Activated CD4-positive, alpha-beta T cell treated with anti-CD3 and anti-CD28 coated beads, Interleukin-2, amount 50 U/mL, for 16 hours (primary cell): Measurements from ENCODE around the gene PPM1L.

Source experiments
- DNase-seq: peaks from one replicate; pipeline ENCODE4 v3.0.0-alpha.2; 2020

The PPM1L gene

GRCh38 chr3:160810362-160811236, 54.6 kb downstream of the PPM1L start:
- DNase-seq, result no peak

DNA sequence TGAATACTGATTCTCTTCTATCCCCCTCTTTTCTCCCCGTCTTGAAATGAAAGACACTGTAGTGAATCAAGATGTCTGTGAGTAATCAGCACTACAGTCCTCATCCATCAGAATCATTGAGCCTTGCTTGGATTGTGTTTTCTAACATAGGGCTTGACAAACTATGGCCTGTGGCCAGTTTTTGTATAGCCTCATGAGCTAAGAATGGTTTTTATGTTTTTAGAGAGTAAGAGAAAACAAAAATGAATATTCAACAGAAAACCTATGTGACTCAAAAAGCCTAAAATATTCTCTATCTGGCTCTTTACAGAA, 55.2 kb downstream of the PPM1L start:
- no peak for DNase-seq

GRCh38 chr3:160812304-160812703, 56.3 kb downstream of the PPM1L start:
- DNase-seq, result peak; percentile 2

- no peak for DNase-seq
These were observed 59.2 kb downstream of the PPM1L start for GRCh38 chr3:160815280-160815679.

GRCh38 chr3:160820022-160820421, 64.0 kb downstream of the PPM1L start:
- no peak for DNase-seq

GRCh38 chr3:160820430-160820829, 64.4 kb downstream of the PPM1L start:
- no peak for DNase-seq

GRCh38 chr3:160822936-160823335, 66.9 kb downstream of the PPM1L start:
- no peak for DNase-seq

GRCh38 chr3:160825311-160825800, 69.3 kb downstream of the PPM1L start:
- no peak for DNase-seq

GRCh38 chr3:160826408-160826807, 70.4 kb downstream of the PPM1L start:
- DNase-seq, result no peak

- DNase-seq, result no peak
These were observed 71.0 kb downstream of the PPM1L start for GRCh38 chr3:160826991-160827390.

GRCh38 chr3:160827516-160827915, 71.5 kb downstream of the PPM1L start:
- no peak for DNase-seq

DNA sequence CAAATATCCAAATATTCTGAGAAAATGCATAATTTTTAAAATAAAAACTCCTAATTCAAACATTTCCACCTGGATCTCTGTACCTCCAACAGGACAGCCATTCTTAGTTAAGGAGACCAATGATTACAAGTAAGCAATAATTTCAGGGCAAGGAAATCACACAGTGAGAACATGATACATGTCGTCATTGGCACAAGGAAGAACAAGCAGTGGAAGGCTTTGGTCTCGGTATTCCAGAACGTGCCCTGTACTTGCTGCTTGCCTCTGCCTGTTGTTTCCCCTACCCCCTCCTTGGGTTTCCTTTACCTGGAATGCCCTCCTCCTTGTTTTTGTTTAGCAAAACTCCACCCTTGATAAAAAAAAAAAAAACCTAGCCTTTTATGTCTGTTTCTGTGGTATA, 72.8 kb downstream of the PPM1L start:
- DNase-seq, result no peak

DNA sequence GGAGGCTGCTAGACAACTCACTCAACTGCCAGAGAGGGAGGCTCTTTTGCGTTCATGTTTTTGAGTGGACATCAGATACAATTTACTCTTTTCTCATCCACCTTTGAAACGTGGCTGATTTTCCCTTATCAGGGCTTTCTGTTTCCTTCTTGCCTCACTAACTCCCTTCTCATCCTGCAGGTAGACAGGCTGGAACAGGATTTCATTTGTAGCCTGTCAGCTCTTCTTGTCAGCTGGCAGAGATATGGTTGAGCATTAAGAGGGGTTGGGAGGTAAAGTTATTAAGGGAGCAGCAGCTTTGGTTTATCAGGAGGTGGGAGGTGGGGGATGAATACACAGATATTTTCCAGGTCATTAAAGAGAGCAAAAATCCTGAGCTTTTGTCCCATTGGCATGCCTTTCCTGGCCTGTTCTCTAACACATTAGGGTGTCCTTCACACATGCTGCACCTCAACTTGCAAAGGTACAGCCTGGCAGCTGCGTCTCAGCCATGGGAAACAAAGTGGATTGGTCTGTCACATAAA, 73.5 kb downstream of the PPM1L start:
- DNase-seq, result no peak

DNA sequence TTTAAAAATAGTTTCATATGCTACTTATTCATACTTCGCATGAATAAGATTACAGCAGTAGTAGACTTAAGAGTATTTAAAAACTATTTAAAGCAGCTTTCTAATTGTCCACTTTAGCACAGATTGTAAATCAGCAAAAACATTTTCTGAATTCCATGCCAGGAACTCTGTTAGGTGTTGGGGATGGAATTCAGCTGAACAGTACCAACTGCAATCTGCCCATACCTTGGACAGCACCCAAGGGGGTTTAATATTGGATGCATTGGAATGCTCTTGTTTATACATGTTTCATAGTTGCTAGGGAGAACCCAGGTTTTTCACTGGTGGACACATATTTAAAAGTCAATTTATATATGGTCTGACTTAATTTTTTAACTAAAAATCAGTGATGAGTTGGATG, 74.8 kb downstream of the PPM1L start:
- DNase-seq, result no peak

DNA sequence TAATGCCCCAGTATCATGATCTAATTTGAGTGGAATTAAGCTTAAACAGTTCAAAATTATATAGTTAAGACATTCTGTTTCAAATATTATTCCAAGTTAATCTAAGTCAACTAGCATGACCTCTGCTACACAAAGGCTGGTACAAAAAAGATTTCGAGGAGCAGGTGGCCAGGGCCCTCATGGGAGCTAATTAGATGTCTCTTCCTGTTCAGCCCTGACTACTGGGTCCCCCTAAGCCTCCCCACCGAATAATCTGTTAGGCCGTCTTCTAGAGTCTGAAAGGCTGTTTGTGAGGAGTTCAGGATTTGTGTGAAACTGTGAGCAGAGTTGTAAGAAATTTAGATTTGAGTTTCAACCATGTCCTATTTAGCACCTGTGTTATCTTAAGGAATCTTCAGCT, 75.4 kb downstream of the PPM1L start:
- DNase-seq, result no peak

DNA sequence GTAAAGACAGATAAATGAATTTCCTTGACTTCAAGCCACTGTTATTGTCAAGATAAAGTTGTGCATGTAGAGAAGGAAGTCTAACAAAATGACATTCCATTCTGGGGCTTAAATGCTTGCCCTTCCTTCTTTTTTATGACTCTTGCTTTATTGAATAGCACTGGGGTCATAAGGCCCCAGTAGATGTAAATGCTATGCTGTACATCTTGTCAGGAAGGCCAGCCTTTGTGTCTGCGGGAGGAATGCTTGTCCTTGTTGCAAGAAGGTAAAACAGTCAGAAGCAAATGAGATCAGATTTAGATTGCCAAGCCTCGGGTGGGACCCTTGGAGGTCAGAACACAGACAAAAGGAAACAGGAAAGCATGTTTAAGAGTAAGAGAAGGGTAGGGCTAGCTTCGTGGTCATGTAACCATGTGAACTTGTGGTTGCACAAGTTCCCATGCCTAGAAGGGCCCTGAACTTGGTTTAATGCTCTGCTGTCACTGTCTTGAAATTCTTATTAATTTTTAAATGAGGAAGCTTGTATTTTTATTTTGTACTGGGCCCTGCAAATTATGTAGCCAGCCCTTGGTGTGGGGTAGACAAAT, 81.5 kb downstream of the PPM1L start:
- DNase-seq, result no peak

- no peak for DNase-seq
These were observed 84.6 kb downstream of the PPM1L start for GRCh38 chr3:160840590-160840989.

DNA sequence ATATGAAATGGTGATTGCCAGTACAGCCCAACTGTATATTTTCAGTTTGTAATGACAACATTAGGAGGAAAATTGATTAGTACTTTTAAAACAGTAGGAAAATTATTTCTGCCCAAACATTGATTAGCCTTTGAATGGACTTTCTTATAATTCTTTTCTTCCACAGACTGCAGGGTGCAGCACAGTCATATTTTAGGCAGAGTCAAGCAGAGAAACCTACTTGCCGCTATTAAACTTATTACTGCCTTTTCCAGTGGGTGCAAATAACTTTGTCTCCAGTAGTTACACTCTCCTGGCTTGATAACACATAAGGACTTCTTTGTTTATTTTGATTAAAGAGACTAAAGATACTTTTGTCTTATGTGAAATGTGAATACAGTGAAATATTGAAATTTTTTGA, 85.4 kb downstream of the PPM1L start:
- no peak for DNase-seq

DNA sequence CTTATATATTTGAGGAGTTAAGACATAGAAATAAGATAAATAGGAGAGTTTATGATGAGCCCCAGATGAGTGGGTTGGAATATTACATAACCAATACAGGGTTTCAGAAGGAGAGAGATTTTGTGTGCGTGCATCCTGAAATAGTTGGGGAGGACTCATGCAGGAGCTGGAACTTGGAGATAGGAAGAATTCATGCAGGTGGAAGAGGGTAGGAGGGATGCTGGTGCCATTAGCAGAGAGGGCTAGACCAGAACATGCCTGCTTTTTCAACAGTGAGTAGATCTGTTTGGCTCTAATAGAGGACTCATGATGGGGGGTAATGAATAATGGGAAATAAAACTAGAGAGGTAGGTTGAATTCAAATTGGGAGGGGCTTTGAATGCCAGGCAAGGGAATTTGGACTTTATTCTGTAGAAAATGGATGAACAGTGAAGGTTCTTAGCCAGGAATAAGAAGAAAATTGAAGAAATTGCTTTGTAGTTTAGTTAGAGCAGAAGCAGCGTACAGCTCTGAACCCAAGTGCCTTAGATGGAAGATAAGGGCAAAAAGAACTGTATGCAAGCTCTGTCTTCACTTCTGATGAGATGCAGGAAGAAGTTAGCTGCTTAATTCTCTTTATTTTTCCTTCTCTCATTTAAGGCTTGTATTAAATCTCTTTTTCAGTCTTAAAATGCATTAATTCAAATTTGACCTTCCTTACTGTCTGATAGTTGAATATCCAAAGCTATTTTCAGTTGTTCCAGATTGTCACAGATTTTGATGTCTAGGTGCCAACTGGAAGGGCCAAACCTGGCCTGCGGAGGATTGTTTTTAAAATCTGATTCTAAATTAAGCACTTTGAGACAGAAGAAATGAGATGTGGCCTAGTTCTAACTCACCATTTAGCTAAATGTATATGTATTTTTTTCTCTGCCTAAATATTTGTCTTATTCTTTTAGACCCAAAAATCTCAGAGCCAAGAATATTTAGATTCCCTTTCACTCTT, 86.3 kb downstream of the PPM1L start:
- no peak for DNase-seq

- DNase-seq, result no peak
These were observed 95.7 kb downstream of the PPM1L start for GRCh38 chr3:160851629-160852210.

GRCh38 chr3:160852856-160853255, 96.8 kb downstream of the PPM1L start:
- DNase-seq, result no peak

DNA sequence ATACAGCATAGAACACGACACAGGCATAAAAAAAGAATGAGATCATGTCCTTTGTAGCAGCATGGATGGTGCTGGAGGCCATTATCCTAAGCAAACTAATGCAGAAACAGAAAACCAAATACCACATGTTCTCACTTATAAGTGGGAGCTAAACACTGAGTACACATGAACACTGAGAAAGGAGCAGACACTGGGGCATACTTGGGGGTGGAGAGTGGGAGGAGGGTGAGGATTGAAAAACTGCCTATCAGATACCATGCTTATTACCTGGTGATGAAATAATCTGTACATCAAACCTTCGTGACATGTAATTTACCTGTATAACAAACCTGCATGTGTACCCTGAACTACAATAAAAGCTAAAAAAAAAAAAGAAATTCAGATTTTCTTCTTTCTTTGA, 100.4 kb downstream of the PPM1L start:
- DNase-seq, result no peak
